HG03575 (cell line): ENCODE data around the gene LRP1B.

Experiments used
- ATAC-seq: cut with Tn5 transposase; IDR thresholded peaks from one replicate; pipeline ENCODE4 v1.9.1; 2021; ENCODE audit not compliant: unreplicated experiment, insufficient number of reproducible peaks, low FRiP score; ENCODE audit errors: extremely low read depth

The LRP1B gene

DNA sequence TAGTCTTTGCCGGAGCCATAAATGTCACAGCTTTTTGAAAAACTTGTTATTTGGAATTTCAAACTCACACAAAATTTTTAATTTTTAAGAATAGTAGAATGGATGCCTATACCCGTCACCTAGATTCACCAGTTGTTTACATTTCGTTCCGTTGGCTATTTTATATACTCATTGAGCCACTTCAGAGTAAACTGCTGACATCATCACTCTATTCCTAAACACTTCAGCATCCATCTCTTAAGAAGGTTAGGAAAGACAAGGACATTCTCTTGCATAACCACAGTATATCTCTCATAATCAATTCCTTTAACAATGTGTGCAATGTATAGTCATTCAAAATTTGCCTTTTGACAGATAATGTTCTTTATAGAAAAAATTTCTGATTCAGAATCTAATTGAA is 1065.8 kb downstream of the LRP1B start:
- ATAC-seq = no peak

DNA sequence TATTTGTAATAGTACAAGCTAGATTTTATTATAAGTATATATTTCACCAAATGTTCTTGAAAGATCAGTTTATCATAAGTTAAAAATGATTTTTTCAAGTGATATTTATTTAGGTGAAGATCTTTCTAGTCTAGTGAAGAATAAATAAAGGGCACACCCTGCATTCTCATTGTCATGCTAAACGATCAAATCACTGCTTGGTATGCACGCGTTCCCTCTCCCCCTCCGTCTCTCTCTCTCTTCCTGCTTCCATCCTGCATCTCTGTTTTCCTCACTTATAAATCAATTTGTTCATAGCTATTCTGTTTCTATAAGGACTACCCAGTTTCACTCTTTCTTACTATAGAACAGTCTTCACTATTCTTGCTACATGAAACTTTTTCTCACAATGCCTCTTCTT is 1067.4 kb downstream of the LRP1B start:
- no peak for ATAC-seq

DNA sequence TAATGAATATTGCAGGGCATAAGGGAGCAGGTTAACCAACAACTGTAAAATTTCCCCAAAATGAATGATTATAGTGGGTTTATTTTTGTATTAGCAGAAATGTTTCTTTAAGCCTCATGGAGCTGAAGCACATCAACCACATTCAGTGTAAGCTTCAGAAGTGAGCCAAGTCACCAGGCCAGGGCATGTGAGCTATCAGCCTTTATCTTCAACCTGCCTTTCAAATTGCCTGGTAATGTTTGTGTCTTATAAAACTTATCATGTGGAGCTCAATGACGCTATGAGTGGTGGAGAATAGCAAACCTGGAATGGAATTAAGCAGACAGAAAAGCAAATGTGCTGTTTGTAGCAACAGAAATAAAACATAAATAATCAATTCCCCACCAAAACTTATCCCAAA is 1068.4 kb downstream of the LRP1B start:
- ATAC-seq = no peak

DNA sequence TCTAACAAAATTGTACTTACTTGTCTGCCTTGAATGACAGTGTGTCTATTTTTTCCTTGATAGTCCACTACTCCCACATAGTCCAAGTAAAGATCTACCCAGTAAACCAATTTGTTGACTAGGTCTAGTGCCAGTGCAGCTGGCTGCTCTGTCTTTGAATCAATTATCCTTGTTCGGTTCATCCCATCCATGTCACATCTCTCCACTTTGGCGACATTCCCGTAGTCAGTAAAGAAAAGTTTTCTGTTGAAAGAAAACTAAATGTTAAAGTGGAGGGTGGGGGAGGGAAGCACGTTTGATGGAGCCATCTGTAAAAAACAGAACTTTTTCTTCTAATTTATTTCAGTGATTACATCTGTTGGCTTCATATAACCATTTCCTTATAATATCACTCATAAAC is 1068.8 kb downstream of the LRP1B start:
- ATAC-seq = no peak

GRCh38 chr2:141058556-141058955 is 1072.3 kb downstream of the LRP1B start:
- ATAC-seq = no peak

DNA sequence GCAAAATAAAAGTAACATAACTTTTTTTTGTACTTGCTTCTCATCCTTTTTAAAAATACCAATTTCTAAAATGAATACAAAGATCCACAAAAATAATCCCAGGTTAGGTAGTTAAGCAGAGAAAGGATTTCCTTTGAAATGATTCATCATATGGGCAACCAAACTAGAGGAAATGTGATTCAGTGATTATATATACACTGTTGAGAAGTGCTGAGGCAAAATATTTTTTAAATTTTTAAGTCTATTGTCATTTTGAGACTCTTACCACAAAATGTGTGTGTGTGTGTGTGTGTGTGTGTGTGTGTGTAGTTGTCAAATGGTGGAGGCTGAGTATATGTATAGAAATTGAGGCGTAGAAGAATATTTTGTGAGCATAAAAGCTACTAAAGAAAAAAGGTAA is 1075.3 kb downstream of the LRP1B start:
- no peak for ATAC-seq

DNA sequence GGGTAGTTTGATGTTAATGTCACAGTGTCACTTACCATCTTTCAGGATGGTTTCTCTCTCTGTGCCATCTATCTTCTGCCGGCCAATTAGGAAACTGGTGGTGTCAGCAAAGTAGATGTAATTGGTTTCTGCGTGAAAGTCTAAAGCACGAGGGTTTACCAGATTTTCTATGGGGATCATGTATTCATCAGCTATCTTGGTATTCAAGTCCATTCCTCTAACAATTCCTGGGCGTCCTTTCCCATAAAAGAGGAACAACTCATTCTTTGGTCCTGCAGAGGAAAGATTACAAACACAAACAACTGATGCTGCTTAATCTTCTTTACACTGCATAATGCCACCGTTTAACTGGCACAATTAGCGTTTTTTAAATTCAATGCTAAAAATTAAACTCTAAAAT is 1081.9 kb downstream of the LRP1B start:
- no peak for ATAC-seq

DNA sequence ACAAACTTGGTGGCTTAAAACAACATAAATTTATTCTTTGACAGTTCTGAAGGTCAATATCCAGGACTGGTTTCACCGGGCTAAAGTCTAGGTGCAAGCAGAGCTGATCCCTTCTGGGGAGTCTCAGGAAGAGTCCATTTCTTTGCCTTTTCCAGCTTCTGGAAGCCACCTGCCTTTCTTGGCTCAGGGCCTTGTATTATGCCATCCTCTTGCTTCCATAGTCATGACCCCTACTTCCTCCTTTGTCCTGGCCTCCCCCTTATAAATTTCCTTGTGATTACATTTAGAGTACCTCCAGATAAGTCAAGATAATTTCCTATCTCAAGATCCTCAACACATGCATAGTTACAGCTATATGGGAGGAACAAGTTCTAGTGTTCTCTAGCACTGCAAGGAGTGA is 1089.5 kb downstream of the LRP1B start:
- ATAC-seq = no peak

- ATAC-seq = no peak
These were observed 1092.5 kb downstream of the LRP1B start for GRCh38 chr2:141038341-141038740.

- no peak for ATAC-seq
These were observed 1093.5 kb downstream of the LRP1B start for GRCh38 chr2:141037361-141037760.

- ATAC-seq = no peak
These were observed 1094.9 kb downstream of the LRP1B start for GRCh38 chr2:141035846-141036420.

DNA sequence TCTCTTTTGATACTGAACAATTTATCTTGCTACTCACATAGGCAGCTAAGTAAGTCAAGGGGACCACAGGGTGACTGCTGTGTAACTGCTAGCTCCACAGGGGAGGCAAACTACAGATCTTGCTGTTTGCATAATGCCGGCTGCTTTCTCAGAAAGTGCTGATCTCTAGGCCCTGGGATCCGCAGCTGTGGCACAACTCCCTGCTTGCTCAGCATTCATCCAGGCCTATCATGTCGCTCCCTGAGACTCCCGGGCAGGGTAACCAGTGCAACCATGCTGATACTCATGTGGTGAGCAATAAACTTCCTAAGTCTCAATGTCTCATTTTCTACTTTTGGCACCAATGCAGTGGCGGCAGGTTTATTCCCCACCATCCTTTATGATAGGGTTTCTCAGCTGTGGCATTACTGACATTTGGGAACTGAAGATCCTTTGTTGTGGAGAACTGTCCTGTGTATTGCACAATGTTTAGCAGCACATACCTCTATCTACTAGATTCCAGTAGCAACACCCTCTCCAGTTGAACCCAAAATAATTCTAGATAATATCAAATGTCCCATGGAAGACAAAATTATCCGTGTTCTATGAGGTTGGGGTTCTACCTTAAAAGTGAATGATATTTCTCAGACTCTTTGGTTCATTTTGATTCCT is 1101.3 kb downstream of the LRP1B start:
- ATAC-seq = no peak

DNA sequence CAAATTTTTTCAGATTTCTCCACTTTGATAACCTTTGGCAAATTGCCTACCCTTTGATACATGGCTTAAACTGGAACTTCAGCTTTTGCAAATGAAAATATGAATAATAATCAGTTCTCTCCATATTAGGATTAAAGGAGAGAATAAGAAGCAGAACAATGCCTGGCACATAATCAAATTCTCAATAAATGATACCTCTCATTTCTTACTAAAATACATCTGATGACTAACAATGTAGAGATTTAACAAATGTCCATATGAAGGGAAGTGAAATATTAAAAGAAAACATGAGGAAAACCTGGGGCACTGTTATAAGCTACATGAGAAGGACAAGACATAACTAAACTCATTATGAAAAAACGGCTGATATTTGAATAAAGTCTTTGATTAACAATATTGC is 1103.6 kb downstream of the LRP1B start:
- no peak for ATAC-seq

DNA sequence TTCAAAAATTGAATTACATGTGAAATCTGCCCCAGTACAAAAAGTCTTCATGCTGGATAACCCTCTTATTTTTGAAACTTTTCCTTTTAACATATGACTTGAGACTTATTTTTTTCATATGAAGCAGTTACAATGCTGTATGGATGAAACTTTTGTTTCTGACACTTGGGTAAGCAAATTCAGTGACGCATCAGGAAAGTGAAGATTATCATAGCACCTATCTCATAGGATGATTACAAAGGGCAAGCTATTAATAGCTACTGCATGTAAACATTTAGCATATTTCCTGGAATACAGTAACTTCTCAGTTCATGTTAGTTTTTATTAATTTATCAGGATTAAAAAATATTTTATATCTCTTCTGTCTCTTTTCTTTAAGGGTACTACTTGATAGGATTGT is 1109.2 kb downstream of the LRP1B start:
- ATAC-seq = no peak

- ATAC-seq = no peak
These were observed 1109.7 kb downstream of the LRP1B start for GRCh38 chr2:141021109-141021508.

- no peak for ATAC-seq
These were observed 1110.5 kb downstream of the LRP1B start for GRCh38 chr2:141020346-141020745.

DNA sequence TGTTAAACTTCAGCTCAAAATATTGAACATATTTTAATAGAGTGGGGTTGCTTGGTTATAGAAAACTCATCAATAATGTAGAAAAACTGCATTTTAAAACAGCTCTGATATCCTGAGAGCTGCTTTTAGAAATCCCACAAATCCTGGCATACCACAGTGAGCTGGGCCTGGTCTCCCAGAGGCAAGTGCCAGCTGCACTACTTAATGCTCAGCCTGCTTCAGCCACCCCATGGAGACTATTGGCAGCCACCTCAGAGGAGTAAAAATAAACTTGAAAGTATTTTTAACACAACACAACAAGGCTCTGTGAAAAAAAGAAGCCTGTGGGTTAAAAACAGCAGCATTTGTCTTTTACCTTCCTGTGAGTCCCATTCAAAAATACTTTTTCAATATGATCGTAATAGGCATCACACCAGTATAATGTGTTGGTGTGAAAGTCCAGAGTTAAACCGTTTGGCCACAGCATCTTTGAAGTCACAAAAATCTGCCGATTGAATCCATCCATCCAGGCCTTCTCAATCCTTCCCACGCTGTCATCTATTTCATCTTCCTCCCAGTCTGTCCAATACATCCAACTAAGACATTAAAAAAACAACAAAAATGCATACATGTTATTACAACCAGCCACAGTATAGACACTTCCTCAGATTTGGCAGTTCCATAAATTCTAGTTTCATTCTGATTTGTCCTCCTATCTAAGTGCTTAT is 1115.3 kb downstream of the LRP1B start:
- ATAC-seq = no peak

GRCh38 chr2:141003967-141004657 is 1126.7 kb downstream of the LRP1B start:
- ATAC-seq = no peak

DNA sequence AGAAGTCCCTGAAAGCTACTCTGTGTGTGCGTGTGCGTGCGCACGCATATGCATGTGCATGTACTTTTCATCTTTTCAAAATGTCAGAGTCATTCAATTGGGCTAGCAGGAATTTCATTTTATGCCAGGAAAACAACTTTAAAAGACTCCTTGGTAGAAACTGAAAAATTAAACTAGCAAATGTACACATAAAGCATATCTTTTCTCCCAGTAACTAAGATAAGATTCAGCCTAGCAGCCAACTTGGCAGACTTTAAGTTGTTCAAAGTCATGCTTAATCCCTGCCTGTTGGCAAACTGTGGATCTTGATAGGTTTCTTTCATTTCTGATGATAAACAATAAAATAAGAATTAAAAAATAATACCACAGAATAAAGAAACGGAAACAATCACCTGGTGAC is 1129.1 kb downstream of the LRP1B start:
- no peak for ATAC-seq

DNA sequence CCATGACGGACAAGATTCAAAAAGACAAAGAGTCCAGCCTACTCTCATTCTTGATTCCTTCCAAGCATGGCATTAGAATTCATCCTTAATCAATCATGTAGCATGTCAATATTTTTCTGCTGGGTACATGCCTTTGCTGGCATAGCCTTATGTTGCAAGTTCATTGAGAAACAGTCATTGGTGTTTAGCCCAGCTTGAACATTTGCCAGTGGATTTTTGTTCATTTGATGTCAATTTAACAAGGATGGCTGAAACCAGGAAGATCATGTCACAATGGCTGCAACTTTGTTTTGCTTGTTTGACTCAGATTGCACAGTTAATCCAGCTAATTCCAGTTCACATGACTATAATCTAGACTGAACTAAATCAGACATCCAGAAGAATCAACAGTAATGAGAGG is 1132.2 kb downstream of the LRP1B start:
- no peak for ATAC-seq
